Measurements from ENCODE around the gene TRAPPC2.

Gene TRAPPC2

DNA sequence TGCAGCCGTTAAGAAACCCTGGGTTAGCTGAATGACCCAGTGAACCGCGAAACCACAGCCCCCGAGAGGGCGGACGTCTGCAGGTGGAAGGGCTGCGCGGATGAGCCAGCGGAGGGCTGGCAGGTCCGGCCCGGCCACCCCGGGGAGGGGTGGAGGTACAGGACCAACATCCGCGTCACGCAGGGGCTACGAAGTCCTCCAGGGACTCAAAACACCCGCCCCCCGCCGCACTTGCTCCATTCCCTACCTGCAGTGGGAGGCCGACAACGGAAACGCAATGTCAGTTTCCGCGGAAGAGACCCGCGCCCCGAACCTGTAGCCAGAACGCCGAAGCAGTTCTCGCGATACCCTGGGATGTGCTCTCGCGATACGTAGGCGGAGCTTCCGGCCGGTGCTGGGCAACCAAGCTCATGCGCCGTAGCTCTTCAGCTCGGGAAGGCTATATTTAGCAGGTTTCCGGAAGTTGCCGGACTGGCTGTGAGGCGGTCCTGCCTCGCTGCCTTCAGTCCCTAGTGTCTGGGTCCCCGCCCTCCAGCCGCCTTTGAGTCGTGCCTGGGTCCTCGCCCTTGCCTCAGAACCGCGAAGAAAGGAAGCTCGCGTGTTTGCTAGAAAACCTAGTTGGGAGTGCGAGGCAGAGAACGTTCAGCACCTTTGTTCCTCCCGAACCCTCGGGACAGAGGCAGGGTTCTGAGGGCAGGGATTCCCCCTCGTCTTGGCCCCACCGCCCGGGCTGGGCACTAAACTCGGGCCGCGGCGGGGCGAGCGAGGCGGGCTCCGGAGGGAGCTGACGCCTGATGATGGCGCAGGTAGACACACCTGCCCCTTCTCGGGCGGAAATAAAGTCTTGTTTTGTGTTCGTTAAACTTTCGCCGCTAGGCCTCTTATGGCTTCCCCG, at the start of gene TRAPPC2, which contains the start of gene OFD1:
TSS of gene TRAPPC2 (minus strand) at position 343 of the 895 bp plus-strand sequence. CDS start 14,657 bp downstream, outside the sequence.
TSS of gene OFD1 (plus strand) at position 471 of the 895 bp plus-strand sequence. CDS start at position 795, 324 bp downstream.
- H3K27ac Mint-ChIP-seq, result peak within 1 kb of the TSS; percentile 89
- no peaks in the 10 kb centered on the region for H3K9me3 Mint-ChIP-seq
- peaks cover 34% of the 10 kb centered on the region for H3K36me3 Mint-ChIP-seq (ENCODE audit: low read depth)
- H3K4me1 Mint-ChIP-seq (ENCODE audit: low read depth), result peaks cover 29% of the 10 kb centered on the region
- H3K4me3 Mint-ChIP-seq, result peak within 1 kb of the TSS; percentile 96
- H3K27me3 Mint-ChIP-seq (ENCODE audit: low read depth), result no peaks in the 10 kb centered on the region

DNA sequence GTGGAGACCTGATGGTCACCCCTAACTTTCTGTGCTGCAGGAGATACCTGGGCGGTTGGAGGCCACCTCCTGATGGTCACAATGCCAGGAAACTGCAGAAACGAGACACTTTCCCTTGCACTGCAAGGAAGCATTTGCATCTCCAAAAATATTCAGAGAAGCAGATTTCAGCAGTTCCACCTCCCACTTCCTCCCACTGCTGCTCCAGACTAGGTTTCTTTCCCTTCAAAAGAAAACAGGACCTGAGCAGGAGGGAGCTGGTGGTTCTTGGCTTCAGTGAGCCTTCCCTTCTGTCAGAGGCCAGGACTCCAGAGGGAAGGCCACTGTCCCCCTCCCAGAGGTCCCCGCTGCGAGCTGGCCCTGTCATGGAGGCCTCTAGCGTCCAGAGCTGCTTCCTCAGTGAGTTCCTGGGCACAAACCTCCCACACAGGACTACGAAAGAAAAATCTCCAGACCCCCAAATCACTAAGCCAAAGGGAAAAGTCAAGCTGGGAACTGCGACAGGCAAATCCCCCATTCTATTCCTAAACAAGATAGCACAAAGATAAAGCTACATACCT, 46.5 kb upstream of the TRAPPC2 start:
- Mint-ChIP-seq H3K4me1 (ENCODE audit: low read depth) (no peaks in the 10 kb centered on the region), H3K36me3 (ENCODE audit: low read depth) (peaks cover under 1% of the 10 kb centered on the region), H3K27ac (no peak overlapping the region), H3K4me3 (no peak overlapping the region), H3K27me3 (ENCODE audit: low read depth) (no peaks in the 10 kb centered on the region), H3K9me3 (no peaks in the 10 kb centered on the region)

DNA sequence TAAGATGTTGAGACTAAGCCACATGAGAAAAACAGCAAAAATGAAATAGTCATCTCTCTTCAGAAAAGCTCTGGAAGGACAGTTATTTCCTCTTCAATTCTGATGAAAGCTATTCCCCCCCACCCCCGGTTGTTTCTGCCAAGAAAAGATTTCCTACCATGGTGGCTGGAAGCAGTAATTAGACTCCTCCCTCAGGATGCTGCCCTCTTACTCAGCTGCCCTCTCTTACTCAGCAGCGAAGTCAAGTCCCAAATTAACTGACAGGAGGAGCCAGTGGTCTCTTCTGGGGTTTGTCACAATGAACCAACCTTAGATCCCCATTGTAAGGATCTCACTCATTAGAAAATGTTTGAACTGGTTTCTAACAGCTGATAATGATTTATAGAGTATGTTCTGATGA, 44.5 kb upstream of the TRAPPC2 start:
- H3K9me3 Mint-ChIP-seq, result no peaks in the 10 kb centered on the region
- no peaks in the 10 kb centered on the region for H3K27me3 Mint-ChIP-seq (ENCODE audit: low read depth)
- no peak overlapping the region for H3K27ac Mint-ChIP-seq

DNA sequence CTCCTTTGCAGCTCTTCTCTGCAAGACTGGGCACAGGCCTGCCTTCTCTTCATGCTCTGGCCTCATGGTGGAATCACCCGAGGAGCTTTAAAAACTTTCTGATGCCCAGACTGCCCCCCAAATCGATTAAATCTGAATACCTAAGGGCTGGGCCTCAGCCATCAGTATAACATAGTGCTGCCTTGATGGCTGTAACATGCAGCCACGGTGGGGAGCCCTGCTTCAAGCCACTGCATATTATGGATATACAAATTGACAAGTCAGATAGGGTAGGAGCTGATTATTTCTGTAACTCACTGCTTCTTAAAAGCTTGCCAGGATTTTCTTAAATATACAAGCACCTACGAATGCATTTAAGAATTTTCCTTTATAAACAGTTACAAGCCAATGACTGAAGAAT, 42.0 kb upstream of the TRAPPC2 start:
- Mint-ChIP-seq H3K9me3 (no peaks in the 10 kb centered on the region), H3K27me3 (ENCODE audit: low read depth) (no peaks in the 10 kb centered on the region), H3K4me1 (ENCODE audit: low read depth) (no peaks in the 10 kb centered on the region), H3K27ac (no peak overlapping the region), H3K36me3 (ENCODE audit: low read depth) (peaks cover 8% of the 10 kb centered on the region), H3K4me3 (no peak overlapping the region)

More for the DNA sequence above, 44.5 kb upstream of the TRAPPC2 start:
- H3K4me1 Mint-ChIP-seq (ENCODE audit: low read depth), result no peaks in the 10 kb centered on the region
- H3K36me3 Mint-ChIP-seq (ENCODE audit: low read depth), result peaks cover 5% of the 10 kb centered on the region
- H3K4me3 Mint-ChIP-seq, result no peak overlapping the region

DNA sequence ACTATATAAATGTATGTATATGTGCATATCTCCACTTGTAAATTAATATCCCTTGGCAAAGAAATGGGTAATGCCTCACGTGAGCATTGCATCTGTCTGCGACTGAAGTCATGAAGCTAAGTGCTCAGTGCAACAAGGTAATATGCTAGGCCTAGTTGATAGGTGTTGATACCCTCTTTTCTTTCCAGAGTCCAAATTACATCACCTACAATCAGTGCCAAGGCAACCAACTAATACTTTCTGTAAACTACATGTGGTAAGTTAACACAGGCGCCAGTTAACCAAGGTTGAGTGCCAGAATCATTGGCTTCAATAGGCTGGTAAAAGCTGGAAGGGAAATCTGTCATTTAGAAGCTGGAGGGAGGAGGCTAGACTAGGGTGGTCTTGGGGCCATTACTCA, 41.4 kb upstream of the TRAPPC2 start:
- Mint-ChIP-seq H3K27ac (no peak overlapping the region), H3K27me3 (ENCODE audit: low read depth) (no peaks in the 10 kb centered on the region), H3K4me1 (ENCODE audit: low read depth) (no peaks in the 10 kb centered on the region), H3K9me3 (no peaks in the 10 kb centered on the region), H3K4me3 (no peak overlapping the region), H3K36me3 (ENCODE audit: low read depth) (peaks cover 8% of the 10 kb centered on the region)

DNA sequence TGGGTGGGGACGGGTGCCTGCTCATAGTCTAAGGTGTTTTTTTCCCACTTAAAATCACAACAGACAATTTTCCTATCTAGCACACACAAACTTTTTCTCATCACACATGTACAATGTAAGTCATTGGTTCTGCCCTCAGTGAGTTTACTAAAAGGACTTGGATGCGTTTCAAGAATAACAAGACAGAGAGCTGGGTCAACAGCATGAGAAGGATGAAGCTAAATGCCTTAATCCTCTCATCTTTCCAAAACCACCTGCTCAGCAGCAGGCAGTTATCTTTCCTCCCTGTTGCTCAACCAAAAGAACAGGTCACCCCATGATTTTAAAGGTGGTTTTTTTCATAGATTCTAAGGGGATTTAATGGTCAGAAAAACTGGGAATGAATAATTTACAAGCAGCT, 40.3 kb upstream of the TRAPPC2 start:
- H3K9me3 Mint-ChIP-seq, result no peaks in the 10 kb centered on the region
- no peaks in the 10 kb centered on the region for H3K27me3 Mint-ChIP-seq (ENCODE audit: low read depth)
- H3K4me3 Mint-ChIP-seq, result no peak overlapping the region
- peaks cover 10% of the 10 kb centered on the region for H3K36me3 Mint-ChIP-seq (ENCODE audit: low read depth)
- H3K4me1 Mint-ChIP-seq (ENCODE audit: low read depth), result peaks cover 2% of the 10 kb centered on the region
- no peak overlapping the region for H3K27ac Mint-ChIP-seq

DNA sequence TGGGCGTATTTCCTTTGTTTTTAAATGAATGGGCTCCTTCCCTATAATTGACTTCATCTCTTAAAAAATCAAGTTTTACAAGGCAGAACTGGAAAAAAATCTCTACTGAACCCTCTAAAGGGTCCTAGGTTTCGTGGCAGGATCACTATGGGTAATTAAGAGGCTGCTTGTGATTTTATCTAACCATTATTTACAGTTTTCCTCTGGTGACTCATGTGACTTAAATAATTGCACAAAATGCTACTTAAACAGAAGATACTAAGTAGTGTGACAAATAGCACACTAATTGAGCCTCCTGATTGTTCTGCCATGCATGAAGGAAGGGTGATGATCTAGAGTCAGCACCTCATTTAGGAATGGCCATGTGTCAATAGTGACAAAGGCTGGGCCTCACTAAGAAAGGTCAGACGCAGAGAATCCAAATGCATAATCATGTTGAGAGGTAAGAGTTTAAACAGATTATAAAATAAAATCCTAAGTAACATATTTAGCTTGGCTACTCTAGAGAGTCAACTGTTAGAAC, 35.7 kb upstream of the TRAPPC2 start:
- peaks cover 2% of the 10 kb centered on the region for H3K4me1 Mint-ChIP-seq (ENCODE audit: low read depth)
- H3K27me3 Mint-ChIP-seq (ENCODE audit: low read depth), result no peaks in the 10 kb centered on the region
- no peak overlapping the region for H3K27ac Mint-ChIP-seq
- H3K9me3 Mint-ChIP-seq, result no peaks in the 10 kb centered on the region
- no peak overlapping the region for H3K4me3 Mint-ChIP-seq
- H3K36me3 Mint-ChIP-seq (ENCODE audit: low read depth), result peaks cover 27% of the 10 kb centered on the region

DNA sequence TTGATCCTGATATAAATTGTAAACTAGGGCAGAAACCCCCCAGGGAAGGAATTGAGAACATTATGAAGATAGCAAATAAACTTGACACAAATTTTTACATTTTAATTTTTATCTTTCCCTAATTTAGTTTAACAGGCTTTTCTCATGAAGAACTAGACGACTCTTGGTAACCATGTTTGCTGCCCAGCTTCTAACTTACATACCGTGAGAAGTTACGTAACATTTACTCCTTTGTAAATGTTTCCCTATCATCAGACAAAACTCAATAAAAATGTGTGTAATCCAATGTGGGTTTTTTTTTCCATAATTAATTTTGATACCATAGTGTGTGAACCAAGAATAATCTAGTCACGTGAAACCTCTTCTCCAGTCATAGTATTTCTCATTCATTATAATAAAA, 34.5 kb upstream of the TRAPPC2 start:
- H3K27ac Mint-ChIP-seq, result no peak overlapping the region
- H3K9me3 Mint-ChIP-seq, result no peaks in the 10 kb centered on the region
- H3K27me3 Mint-ChIP-seq (ENCODE audit: low read depth), result no peaks in the 10 kb centered on the region
- H3K4me3 Mint-ChIP-seq, result no peak overlapping the region
- H3K4me1 Mint-ChIP-seq (ENCODE audit: low read depth), result peaks cover 2% of the 10 kb centered on the region
- H3K36me3 Mint-ChIP-seq (ENCODE audit: low read depth), result peaks cover 25% of the 10 kb centered on the region

DNA sequence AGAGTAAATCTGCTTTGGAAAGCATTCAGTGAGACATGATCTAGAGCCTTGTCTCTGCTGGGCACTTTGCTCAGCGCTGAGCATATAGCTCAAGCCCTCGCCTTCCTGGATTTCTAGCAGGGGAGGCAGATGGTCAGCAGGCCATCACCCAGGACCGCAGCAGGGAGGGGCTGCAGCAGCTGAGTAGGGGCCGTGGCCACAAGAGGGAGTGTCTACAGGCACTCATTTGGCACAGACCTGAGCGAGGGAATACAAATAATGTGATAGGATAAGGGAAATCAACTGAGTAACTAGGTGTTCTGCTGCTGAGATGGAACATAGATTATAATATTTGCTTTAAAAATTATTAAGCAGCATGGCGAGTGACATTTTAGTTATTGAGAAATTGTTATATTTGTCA, 30.3 kb upstream of the TRAPPC2 start:
- Mint-ChIP-seq H3K4me3 (no peak overlapping the region), H3K36me3 (ENCODE audit: low read depth) (peaks cover 38% of the 10 kb centered on the region), H3K27ac (no peak overlapping the region), H3K9me3 (no peaks in the 10 kb centered on the region), H3K27me3 (ENCODE audit: low read depth) (no peaks in the 10 kb centered on the region), H3K4me1 (ENCODE audit: low read depth) (no peaks in the 10 kb centered on the region)

DNA sequence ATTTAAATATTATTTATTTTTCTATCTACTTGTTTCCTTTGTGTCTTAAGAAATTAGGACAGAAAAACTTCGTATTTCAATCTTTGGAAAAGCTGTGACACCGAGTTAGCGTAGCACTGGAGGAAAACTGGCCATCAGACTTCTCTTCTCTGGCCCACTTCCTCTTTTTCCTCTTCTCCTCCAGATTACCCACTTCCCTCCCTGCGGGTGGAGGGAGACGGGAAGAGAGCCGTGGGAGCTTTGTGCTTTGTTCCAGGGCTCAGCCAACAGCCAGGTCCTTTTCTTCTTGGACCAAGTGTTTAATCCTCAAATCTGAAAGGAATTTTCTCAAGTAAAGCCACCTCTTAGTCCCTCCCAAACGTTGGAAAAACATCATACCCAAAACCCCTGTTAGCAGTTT, 29.9 kb upstream of the TRAPPC2 start:
- H3K9me3 Mint-ChIP-seq, result no peaks in the 10 kb centered on the region
- H3K36me3 Mint-ChIP-seq (ENCODE audit: low read depth), result peaks cover 35% of the 10 kb centered on the region
- H3K27ac Mint-ChIP-seq, result no peak overlapping the region
- H3K4me1 Mint-ChIP-seq (ENCODE audit: low read depth), result no peaks in the 10 kb centered on the region
- H3K27me3 Mint-ChIP-seq (ENCODE audit: low read depth), result no peaks in the 10 kb centered on the region
- H3K4me3 Mint-ChIP-seq, result no peak overlapping the region

DNA sequence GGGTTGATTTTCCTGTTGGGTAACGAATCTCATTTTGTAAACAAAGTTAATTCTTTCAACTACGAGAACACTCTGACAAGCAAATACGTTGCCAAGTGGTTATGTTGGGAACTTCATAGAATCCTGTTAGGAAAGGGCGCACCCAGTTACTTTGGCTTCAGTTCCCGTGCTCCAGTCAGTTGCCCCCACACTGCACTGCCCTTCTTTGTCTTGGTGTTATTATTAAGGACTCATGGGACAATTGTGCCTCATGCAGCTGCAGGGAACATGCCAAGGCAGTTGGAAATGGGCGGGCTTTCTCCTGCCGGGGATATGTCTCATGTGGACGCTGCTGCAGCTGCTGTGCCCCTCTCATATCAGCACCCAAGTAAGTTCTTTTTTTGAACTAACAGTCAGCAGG, 29.1 kb upstream of the TRAPPC2 start:
- Mint-ChIP-seq H3K4me3 (no peak overlapping the region), H3K4me1 (ENCODE audit: low read depth) (no peaks in the 10 kb centered on the region), H3K27ac (no peak overlapping the region), H3K9me3 (no peaks in the 10 kb centered on the region), H3K36me3 (ENCODE audit: low read depth) (peaks cover 37% of the 10 kb centered on the region), H3K27me3 (ENCODE audit: low read depth) (no peaks in the 10 kb centered on the region)

DNA sequence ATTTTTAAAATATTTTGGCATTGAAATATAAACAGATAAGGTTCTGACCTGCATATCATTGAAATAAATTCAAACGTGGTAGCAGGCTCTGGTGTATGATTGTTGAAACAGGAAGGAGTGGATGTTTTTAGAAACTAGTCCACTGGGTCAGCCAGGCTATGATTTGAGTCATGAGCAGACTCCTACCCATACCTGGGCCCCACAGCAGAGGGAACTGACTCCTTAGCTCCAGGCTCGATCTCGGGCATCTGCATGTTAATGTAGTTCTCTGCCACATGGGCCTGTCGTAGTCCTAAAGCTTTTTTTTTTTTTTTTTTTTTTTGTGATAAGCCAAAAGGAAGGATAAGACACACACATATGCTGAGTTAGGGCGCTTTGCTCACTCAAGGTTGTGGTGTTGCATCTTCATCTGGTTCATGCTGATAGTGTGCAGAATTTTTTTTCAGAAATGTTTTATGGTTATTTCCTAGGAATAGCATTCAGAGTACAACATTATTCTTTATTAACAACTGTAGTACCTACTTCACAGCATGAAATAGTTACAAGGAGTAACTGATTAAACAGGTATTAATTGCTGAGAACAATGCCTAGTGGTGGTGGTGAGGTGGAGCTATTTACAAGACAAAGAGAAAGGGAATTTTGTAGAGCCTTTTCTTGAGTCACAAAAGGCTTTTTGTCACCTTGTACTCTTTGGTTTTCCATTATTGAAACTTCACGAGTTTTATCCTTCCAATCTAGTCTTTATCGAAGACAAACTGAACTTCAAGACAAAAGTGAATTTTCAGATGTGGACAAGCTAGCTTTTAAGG, 27.4 kb upstream of the TRAPPC2 start:
- H3K9me3 Mint-ChIP-seq, result no peaks in the 10 kb centered on the region
- no peak overlapping the region for H3K4me3 Mint-ChIP-seq
- no peak overlapping the region for H3K27ac Mint-ChIP-seq
- H3K36me3 Mint-ChIP-seq (ENCODE audit: low read depth), result peaks cover 43% of the 10 kb centered on the region
- H3K4me1 Mint-ChIP-seq (ENCODE audit: low read depth), result no peaks in the 10 kb centered on the region
- no peaks in the 10 kb centered on the region for H3K27me3 Mint-ChIP-seq (ENCODE audit: low read depth)

DNA sequence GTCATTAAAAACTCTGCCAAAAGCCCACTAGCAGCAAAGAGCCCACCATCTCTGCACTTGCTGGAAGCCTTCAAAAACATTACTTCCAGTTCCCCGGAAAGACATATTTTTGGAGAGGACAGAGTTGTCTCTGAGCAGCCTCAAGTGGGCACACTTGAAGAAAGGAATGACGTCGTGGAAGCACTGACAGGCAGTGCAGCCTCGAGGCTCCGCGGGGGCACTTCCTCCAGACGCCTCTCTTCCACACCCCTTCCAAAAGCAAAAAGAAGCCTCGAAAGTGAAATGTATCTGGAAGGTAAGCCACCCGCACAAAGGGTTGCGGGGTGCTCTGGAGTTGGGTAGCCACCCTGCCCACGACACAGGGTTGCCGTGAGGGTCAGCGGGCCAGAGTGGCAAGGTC, 26.0 kb upstream of the TRAPPC2 start:
- H3K9me3 Mint-ChIP-seq, result no peaks in the 10 kb centered on the region
- H3K36me3 Mint-ChIP-seq (ENCODE audit: low read depth), result peaks cover 29% of the 10 kb centered on the region
- H3K4me3 Mint-ChIP-seq, result no peak overlapping the region
- no peaks in the 10 kb centered on the region for H3K27me3 Mint-ChIP-seq (ENCODE audit: low read depth)
- H3K4me1 Mint-ChIP-seq (ENCODE audit: low read depth), result peaks cover under 1% of the 10 kb centered on the region
- no peak overlapping the region for H3K27ac Mint-ChIP-seq

DNA sequence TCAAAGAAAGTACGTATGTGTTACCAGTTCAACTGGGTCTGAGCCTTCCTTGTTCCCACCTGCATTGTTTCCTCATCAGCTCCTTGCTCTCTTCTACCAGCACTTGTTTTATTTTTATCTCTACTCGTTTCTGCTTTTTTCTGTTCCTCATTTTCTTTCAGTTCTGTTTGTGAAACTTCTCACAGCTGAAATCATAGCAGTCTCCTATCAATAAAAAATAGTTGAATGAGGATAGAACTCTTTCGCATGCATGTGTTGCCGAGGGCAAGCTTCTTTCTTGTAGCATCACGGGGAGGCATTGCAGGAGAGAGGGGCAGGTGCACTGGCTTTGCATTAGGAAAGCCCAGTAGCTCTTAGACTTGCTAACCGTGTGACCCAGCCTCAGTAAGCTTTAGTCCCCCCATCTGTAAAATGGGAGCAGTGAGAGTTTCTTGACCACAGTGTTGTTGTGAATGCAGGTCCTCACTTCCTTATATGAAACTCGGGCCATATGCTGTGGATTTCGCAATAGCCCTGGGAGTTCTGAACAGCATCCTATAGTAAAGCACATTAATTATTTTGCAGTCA, 24.8 kb upstream of the TRAPPC2 start:
- Mint-ChIP-seq H3K36me3 (ENCODE audit: low read depth) (peaks cover 34% of the 10 kb centered on the region), H3K9me3 (no peaks in the 10 kb centered on the region), H3K4me3 (no peak overlapping the region), H3K4me1 (ENCODE audit: low read depth) (peaks cover 7% of the 10 kb centered on the region), H3K27me3 (ENCODE audit: low read depth) (no peaks in the 10 kb centered on the region), H3K27ac (no peak overlapping the region)

Data from T-helper 1 cell treated with Interleukin-12 subunit alpha and Interleukin-12 subunit beta and Interleukin-4 antibody, amounts not matched to agents 30 μg/mL and 1 μg/mL, for 36 hours (primary cell).